GM10266 (cell line): ENCODE measurements around the gene FMO2.

Experiments used
- DNase-seq: peaks from one replicate; pipeline ENCODE4 v3.0.0; 2012; ENCODE audit errors: extremely low spot score
- TF ChIP-seq, protein P1 (sequence below): IDR thresholded peaks from 2 replicates; pipeline ENCODE4 v1.5.1; 2012; ENCODE audit warnings: mild to moderate bottlenecking, low read depth; ENCODE audit not compliant: control insufficient read depth, insufficient read depth; ENCODE audit errors: missing control alignments

Gene FMO2

DNA sequence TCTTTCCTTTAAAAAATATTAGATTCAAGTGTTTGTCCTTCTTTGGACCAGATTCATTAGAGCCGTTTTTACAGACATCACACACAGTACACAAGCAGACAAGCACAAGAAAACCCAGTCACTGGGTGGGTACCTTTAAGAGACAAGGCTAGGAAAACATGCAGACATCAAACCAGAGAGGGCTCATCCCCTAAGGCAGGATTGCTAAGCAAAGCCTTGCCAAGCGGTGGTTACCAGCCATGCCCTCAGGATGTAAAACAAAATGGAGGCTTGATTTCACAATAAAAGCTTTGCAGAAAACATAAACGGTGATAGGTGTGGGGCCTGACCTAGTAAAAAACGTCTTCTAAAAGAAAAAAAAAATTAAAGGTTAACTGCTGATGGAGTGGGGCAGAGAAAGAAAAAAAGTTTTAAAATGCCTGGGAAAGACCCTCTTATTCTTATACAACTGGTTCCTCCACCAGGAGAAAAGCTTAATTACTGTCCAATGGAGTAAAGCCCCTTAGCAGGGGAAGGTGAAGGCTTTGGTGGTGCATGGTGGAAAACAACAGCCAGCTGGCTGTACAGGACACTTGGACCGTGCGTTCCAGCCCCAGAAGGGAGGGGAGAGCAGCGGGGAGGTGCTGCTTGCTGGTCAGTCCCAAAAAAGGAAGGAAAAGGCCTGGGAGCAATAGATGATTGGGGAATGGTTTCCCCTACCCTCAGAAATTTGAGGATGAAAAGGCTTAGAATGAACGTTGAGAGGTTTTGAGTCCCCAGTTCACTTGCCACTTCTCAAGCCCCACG lies 32.8 kb downstream of the FMO2 start:
- TF ChIP-seq, protein P1, sequence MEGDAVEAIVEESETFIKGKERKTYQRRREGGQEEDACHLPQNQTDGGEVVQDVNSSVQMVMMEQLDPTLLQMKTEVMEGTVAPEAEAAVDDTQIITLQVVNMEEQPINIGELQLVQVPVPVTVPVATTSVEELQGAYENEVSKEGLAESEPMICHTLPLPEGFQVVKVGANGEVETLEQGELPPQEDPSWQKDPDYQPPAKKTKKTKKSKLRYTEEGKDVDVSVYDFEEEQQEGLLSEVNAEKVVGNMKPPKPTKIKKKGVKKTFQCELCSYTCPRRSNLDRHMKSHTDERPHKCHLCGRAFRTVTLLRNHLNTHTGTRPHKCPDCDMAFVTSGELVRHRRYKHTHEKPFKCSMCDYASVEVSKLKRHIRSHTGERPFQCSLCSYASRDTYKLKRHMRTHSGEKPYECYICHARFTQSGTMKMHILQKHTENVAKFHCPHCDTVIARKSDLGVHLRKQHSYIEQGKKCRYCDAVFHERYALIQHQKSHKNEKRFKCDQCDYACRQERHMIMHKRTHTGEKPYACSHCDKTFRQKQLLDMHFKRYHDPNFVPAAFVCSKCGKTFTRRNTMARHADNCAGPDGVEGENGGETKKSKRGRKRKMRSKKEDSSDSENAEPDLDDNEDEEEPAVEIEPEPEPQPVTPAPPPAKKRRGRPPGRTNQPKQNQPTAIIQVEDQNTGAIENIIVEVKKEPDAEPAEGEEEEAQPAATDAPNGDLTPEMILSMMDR, result no peak
- DNase-seq, result no peak

DNA sequence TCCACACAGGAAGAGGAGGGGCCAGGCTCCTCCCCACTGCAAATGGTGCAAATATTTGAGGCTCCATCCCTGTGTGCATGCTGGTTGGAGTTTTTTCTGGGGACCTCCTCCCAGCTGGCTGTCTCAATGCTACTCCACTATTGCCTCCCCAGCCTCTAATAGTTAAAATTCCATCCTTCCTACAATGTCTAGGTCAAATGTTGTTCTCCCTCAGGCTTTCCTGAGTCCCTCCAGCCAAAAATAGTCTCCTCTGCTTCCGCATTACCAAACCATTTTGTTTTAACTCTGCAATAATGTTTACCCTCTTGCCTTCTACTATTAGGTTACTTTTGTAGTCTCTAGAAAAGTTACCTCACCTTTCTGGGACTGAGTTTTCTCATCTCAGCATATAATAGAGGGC lies 33.6 kb downstream of the FMO2 start:
- no peak for DNase-seq
- TF ChIP-seq, protein P1, result no peak

DNA sequence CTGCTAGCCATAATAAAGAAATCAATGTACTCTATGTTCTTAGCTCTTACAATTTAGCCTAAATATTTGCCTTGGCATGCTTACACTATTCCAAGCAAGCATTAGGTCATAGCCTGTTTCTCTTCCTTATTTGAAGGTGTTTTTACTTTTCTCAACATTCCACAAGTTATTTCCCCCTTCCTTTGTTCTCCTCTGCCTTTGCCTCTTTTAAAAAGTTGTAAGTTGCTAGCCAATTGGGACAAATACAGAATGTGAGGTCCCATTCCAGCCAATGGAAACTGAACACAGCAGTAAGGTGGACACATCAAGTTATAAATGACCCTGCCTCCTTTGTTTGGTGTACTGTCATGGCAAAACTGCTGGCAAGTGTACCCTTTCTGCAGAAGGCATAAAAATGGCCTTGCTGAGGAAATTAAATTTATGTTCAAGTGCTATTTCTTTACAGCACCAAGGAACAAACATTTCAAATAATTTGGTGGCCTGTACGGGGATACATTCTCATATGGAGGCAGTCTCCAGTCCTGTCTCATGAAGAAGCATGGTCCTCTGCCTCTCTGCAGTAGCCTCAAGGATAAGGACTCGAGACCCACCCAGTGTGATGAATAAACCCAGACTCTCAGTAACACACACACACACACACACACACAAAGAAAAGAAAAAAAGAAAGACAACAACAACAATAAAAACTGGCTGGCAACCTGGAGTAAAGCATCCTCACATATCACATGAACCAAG lies 34.4 kb downstream of the FMO2 start:
- no peak for DNase-seq
- TF ChIP-seq, protein P1, result no peak

DNA sequence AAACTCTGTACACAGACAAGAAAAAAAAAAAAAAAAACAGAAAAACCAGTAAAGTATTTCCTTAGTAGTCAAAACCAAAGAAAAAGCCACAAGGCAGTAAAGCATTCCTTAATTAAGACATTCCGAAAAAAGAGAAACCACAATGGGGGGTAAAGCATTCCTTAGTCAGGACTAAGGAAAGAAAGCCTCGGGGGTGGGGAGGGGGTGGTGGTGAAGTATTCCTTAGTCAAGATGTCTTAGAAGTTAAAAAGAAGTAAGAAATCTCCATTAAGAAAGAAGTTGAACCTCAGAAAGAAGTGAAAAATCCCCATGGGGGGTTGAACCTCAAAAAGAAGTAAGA lies 35.0 kb downstream of the FMO2 start:
- TF ChIP-seq, protein P1, result no peak
- no peak for DNase-seq

DNA sequence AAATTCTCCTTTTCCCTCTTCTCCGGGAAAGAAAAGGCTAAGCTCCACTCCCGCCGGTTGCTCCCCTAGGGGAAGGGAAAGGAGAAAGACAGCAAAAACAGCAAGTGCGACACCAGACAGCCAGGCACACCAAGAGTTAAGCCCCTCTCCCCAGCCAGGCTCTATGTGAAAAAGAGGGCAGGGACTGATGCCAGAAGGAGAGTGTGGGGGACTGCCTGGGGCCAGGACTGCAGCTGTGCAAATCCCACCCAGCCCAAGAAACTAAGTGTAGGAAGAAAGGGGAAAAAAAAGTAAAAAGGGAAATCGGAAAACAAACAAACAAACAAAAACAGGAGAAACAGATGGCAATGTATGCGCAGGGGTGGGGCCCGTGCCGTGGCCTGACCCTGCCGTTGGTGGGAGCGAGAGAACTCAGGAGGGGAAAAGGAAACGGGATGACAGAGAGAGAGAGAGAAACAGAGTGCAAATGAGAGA lies 35.5 kb downstream of the FMO2 start:
- TF ChIP-seq, protein P1, result no peak
- no peak for DNase-seq

DNA sequence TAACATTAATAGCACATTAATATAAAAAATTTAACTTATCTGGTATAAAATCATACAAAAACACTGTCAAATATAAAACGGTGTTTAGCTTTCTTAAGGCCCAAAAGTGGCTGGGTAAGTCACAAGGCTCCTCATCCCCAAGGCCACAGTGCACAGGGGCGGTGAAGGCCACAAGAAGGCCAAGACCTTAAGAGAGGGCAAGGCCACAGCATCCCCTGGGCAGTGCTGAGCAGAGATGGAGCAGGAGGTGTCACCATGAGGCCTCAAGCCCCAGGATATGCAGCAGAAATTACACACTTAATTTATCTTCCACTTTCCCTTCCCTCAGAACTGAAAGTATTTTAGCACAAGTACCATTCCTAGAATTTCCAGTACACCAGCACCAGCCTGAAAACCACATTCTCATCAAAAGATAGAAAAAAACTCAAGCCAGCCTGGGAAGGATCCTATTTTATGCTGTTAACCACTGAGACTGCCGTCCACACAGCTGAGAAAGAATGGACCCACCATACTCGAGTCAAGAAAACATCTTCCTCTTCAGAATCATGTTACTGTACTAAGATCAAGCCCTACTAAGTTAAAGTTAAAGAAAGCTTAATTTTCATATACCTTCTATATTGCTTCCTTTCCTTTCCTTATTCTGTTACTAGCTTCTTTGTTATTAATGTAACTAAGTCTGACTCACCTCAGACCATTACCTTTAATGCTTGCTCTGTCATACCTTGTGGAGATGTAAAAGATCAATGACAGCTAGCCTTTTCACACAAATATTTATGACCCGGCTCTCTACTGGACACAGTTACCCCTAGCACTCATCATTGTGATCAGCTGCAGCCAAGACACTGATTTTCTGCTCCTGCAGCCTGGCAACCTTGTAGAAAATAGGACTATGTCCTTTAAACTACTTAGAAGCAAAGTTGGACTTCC lies 36.8 kb downstream of the FMO2 start:
- DNase-seq, result no peak
- TF ChIP-seq, protein P1, result no peak
